ENCODE results near the gene TFPI2. TPM values are rescaled to one million over a fixed set of nuclear protein-coding genes. Genes with fewer than 3 reads are reported as not detected.

TFPI2 gene
- total RNA-seq, 1 donor from 2014 or later = 8.7 TPM

- DNase-seq (ENCODE audit: low read depth) (no peak), FAIRE-seq (no peak)
- Histone ChIP-seq H3K36me3 (ENCODE audit: control insufficient read depth, insufficient read depth, low read length) (no peaks in the 10 kb centered on the region), H3K27me3 (ENCODE audit: control insufficient read depth, insufficient read depth, low read length) (no peaks in the 10 kb centered on the region), H3K4me3 (ENCODE audit: low read depth, low read length) (no peak overlapping the region)
- TF ChIP-seq CTCF (IDR thresholded peaks at IDR 0.05; ENCODE audit: insufficient read depth, low read length, severe bottlenecking) = no peak
These were observed 4.5 kb upstream of the TFPI2 start for GRCh38 chr7:93894966-93895640.

GRCh38 chr7:93894426-93894825, 3.9 kb upstream of the TFPI2 start:
- H3K4me3 ChIP-seq (ENCODE audit: low read depth, low read length) = no peak overlapping the region
- TF ChIP-seq CTCF (IDR thresholded peaks at IDR 0.05; ENCODE audit: insufficient read depth, low read length, severe bottlenecking) = no peak
- FAIRE-seq (no peak), DNase-seq (ENCODE audit: low read depth) (peak; percentile 28)
- no peaks in the 10 kb centered on the region for H3K27me3 ChIP-seq (ENCODE audit: control insufficient read depth, insufficient read depth, low read length)
- H3K36me3 ChIP-seq (ENCODE audit: control insufficient read depth, insufficient read depth, low read length) = no peaks in the 10 kb centered on the region

GRCh38 chr7:93890041-93890463, 501 bp downstream of the TFPI2 start:
- no peak for FAIRE-seq
- Histone ChIP-seq H3K36me3 (ENCODE audit: control insufficient read depth, insufficient read depth, low read length) (no peaks in the 10 kb centered on the region), H3K4me3 (ENCODE audit: low read depth, low read length) (peak overlapping the region; percentile 51), H3K27me3 (ENCODE audit: control insufficient read depth, insufficient read depth, low read length) (no peaks in the 10 kb centered on the region)
- DNase-seq (ENCODE audit: low read depth) = peak; percentile 57
- TF ChIP-seq CTCF (IDR thresholded peaks at IDR 0.05; ENCODE audit: insufficient read depth, low read length, severe bottlenecking) = peak; percentile 1

GRCh38 chr7:93889261-93889660, 1.3 kb downstream of the TFPI2 start:
- Histone ChIP-seq H3K36me3 (ENCODE audit: control insufficient read depth, insufficient read depth, low read length) (no peaks in the 10 kb centered on the region), H3K27me3 (ENCODE audit: control insufficient read depth, insufficient read depth, low read length) (no peaks in the 10 kb centered on the region), H3K4me3 (ENCODE audit: low read depth, low read length) (no peak overlapping the region)
- DNase-seq (ENCODE audit: low read depth) (peak; percentile 91), FAIRE-seq (no peak)
- TF ChIP-seq CTCF (IDR thresholded peaks at IDR 0.05; ENCODE audit: insufficient read depth, low read length, severe bottlenecking) = no peak

- H3K4me3 ChIP-seq (ENCODE audit: low read depth, low read length) = no peak overlapping the region
- H3K27me3 ChIP-seq (ENCODE audit: control insufficient read depth, insufficient read depth, low read length) = no peaks in the 10 kb centered on the region
- TF ChIP-seq CTCF (IDR thresholded peaks at IDR 0.05; ENCODE audit: insufficient read depth, low read length, severe bottlenecking) = no peak
- no peak for FAIRE-seq
- peak; percentile 6 for DNase-seq (ENCODE audit: low read depth)
- no peaks in the 10 kb centered on the region for H3K36me3 ChIP-seq (ENCODE audit: control insufficient read depth, insufficient read depth, low read length)
These were observed 6.0 kb downstream of the TFPI2 start for GRCh38 chr7:93884541-93884940.

GRCh38 chr7:93883917-93884345, 6.6 kb downstream of the TFPI2 start:
- Histone ChIP-seq H3K4me3 (ENCODE audit: low read depth, low read length) (no peak overlapping the region), H3K36me3 (ENCODE audit: control insufficient read depth, insufficient read depth, low read length) (no peaks in the 10 kb centered on the region), H3K27me3 (ENCODE audit: control insufficient read depth, insufficient read depth, low read length) (no peaks in the 10 kb centered on the region)
- no peak for TF ChIP-seq CTCF (IDR thresholded peaks at IDR 0.05; ENCODE audit: insufficient read depth, low read length, severe bottlenecking)
- FAIRE-seq = no peak
- no peak for DNase-seq (ENCODE audit: low read depth)

All from bronchial epithelial cell (primary cell).